Activated naive CD8-positive, alpha-beta T cell treated with anti-CD3 and anti-CD28 coated beads, Interleukin-2, amount 10 ng/mL, durations not matched to agents 7 days and 5 days (primary cell): Measurements from ENCODE around the gene COIL. TPM values are rescaled to one million over a fixed set of nuclear protein-coding genes. Genes with fewer than 3 reads are reported as not detected.
"Not testable (repeated sequence)": the region's sequence is repeated elsewhere in the genome, so short reads cannot be mapped to it uniquely, and the experiment has no call there.

Experiments used
- ATAC-seq: fragments of 150-1000 bp; cut with Tn5 transposase; one replicate; pipeline ENCODE4 v1.10.0; 2021; ENCODE audit warnings: low read depth, moderate library complexity
- POLR2A ChIA-PET: fragments of 350-600 bp; sonication (Branson Sonifier 250); formaldehyde crosslinking; loops from one replicate; lab custom pipeline; 2021; ENCODE audit warnings: antibody characterized with exemption; lab: Charles Lee
- DNase-seq: peaks from one replicate; pipeline ENCODE4 v3.0.0; 2021
- H3K27ac Mint-ChIP-seq: one replicate; pipeline ENCODE4 v1.8.0; 2022; ENCODE audit warnings: mild to moderate bottlenecking, mixed read lengths
- H3K27me3 Mint-ChIP-seq: one replicate; pipeline ENCODE4 v1.8.0; 2022; ENCODE audit warnings: mild to moderate bottlenecking, moderate library complexity, mixed read lengths
- H3K36me3 Mint-ChIP-seq: one replicate; pipeline ENCODE4 v1.8.0; 2021; ENCODE audit warnings: mild to moderate bottlenecking, mixed read lengths
- H3K4me1 Mint-ChIP-seq: one replicate; pipeline ENCODE4 v1.8.0; 2021; ENCODE audit warnings: mixed read lengths
- H3K4me3 Mint-ChIP-seq: one replicate; pipeline ENCODE4 v1.8.0; 2022; ENCODE audit warnings: mild to moderate bottlenecking, moderate library complexity, mixed read lengths
- H3K9me3 Mint-ChIP-seq: one replicate; pipeline ENCODE4 v1.8.0; 2021; ENCODE audit warnings: mixed read lengths
- total RNA-seq, 2 experiments: library from RNA; stranded (reverse); gene quantifications; one replicate each; pipeline ENCODE4 v1.2.3, GENCODE V29; 2021

COIL gene
- total RNA-seq, 2 experiments from 2014 or later, result 16.4 TPM

GRCh38 chr17:56988901-56989572 is 28.2 kb upstream of the COIL start:
- DNase-seq (no peak), ATAC-seq (no peak)
- no peaks in the 10 kb centered on the region for H3K27me3 Mint-ChIP-seq
- no peaks in the 10 kb centered on the region for H3K4me1 Mint-ChIP-seq
- no peak overlapping the region for H3K4me3 Mint-ChIP-seq
- peaks cover 1% of the 10 kb centered on the region for H3K36me3 Mint-ChIP-seq
- H3K27ac Mint-ChIP-seq, result no peak overlapping the region
- POLR2A ChIA-PET, result no interaction called here
- no peaks in the 10 kb centered on the region for H3K9me3 Mint-ChIP-seq

DNA sequence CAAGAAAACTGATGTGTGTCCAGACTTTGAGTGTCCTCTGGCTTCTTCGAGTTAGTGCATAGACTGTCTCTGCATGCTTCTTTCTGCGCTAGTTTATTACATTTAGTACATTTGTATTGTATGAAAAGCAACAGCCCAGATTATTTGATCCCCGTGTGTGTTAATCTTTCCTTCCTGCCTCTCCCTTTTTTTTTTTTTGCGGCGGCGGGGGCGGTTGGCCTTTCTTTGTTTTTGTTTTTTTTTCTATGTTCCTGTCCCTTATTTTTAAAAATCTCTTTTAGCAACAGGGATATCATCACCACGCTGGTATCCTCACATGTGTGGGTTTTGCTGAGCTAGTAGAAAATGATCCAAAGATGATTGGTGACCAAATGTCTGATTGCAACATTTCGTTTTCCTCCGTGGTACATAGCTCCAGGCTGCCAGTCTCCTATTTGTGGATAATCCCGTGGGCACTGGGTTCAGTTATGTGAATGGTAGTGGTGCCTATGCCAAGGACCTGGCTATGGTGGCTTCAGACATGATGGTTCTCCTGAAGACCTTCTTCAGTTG is 26.5 kb upstream of the COIL start:
- Mint-ChIP-seq H3K4me3 (no peak overlapping the region), H3K27me3 (no peaks in the 10 kb centered on the region), H3K9me3 (no peaks in the 10 kb centered on the region), H3K4me1 (no peaks in the 10 kb centered on the region), H3K36me3 (peaks cover 1% of the 10 kb centered on the region), H3K27ac (no peak overlapping the region)
- DNase-seq (no peak), ATAC-seq (no peak)
- POLR2A ChIA-PET, result no interaction called here

DNA sequence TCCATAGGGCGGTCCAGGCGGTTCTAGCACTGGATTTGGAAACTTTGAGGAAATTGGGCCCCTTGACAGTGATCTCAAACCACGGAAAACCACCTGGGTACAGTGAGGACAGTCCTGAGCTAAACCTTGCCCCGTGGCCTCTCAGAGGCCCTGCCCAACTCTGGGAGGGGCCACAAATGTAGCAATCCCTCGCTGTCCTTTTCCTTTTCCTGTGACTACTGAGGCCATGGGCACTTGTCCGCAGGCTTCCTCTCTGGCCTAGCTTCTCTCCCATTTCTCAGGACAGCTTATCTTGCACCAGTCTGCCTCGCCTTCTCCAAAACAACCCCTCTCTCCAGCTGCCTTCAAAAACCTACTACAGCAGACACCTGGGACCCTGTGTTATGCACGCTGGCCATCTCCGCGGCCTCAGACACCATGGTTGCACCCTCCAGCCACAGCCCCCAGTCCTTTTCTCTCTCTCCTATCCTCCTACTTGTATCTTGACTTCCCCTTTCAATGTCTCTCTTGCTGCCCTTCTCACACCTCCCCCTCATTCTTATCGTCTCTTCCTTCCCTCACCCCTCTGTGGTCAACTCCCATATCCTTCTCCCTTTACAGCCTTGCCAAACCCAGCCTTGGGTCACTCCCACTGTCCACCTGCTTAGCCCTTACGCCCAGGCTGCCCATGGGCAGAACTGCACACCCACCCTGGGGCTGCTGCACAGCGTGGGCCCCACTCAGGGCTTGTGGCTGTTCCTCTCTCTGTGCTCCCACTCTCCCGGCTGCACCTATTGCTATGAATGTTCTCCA is 24.7 kb upstream of the COIL start:
- DNase-seq, result no peak

DNA sequence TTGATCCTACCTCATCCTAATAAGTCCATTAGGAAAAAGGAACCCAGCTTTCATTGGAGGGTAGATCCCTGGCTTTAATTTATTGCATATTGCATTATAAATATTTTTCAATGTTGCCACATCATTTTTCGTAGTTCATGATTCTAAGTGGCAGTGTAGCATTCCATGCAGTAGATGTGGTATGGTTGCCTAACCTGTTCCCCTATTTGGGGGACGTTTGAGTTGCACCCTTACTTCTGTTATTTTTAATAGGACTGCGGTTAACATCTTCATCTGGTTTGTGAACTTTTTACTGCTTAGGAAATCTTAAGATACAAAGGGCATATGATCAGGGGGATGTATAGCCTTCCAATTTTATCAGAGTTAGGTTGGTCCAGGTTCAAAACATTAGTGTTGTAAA is 22.5 kb upstream of the COIL start:
- no peak overlapping the region for H3K4me3 Mint-ChIP-seq
- no peaks in the 10 kb centered on the region for H3K27me3 Mint-ChIP-seq
- no peak for ATAC-seq
- DNase-seq, result no peak
- peaks cover 10% of the 10 kb centered on the region for H3K4me1 Mint-ChIP-seq
- H3K36me3 Mint-ChIP-seq, result peaks cover 1% of the 10 kb centered on the region
- POLR2A ChIA-PET, result no interaction called here
- no peaks in the 10 kb centered on the region for H3K9me3 Mint-ChIP-seq
- H3K27ac Mint-ChIP-seq, result no peak overlapping the region

More for the DNA sequence above, 24.7 kb upstream of the COIL start:
- Mint-ChIP-seq H3K4me3 (no peak overlapping the region), H3K36me3 (peaks cover 1% of the 10 kb centered on the region), H3K9me3 (no peaks in the 10 kb centered on the region), H3K4me1 (peaks cover 1% of the 10 kb centered on the region), H3K27me3 (no peaks in the 10 kb centered on the region), H3K27ac (no peak overlapping the region)
- POLR2A ChIA-PET, result interaction anchor here (0.8 kb wide), 1 partner anchor 50 kb away, joined by 3 read pairs; no protein-coding TSS in a partner anchor
- ATAC-seq, result no peak

DNA sequence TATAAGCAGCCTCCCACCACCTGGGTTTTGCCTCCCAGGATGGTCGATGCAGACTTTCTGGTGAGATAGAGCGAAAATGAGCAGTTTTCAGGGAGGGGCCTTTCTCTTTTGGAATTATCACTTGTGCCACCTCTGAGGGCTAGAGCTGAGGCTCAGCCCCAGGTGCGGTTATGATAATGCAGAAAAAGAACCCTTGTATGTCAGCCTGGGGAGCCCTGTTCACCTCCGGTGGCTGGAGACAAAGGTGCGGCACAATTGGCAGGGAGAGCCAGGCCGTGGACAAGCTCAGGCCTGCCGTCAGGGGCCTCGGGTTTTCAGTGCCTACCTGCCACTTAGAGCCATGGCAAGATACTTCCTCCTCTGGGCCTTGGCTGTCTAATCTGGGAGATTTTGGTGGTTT is 21.5 kb upstream of the COIL start:
- no peak overlapping the region for H3K4me3 Mint-ChIP-seq
- ATAC-seq (no peak), DNase-seq (no peak)
- H3K4me1 Mint-ChIP-seq, result peaks cover 15% of the 10 kb centered on the region
- no peaks in the 10 kb centered on the region for H3K27me3 Mint-ChIP-seq
- H3K27ac Mint-ChIP-seq, result no peak overlapping the region
- peaks cover 1% of the 10 kb centered on the region for H3K36me3 Mint-ChIP-seq
- POLR2A ChIA-PET, result no interaction called here
- H3K9me3 Mint-ChIP-seq, result no peaks in the 10 kb centered on the region

- not testable (repeated sequence) for H3K27ac Mint-ChIP-seq, H3K36me3 Mint-ChIP-seq, DNase-seq, ATAC-seq, H3K4me3 Mint-ChIP-seq, H3K9me3 Mint-ChIP-seq
- POLR2A ChIA-PET, result interaction anchor here (0.7 kb wide), 1 partner anchor 136 kb away, joined by 4 read pairs; no protein-coding TSS in a partner anchor
- H3K27me3 Mint-ChIP-seq, result peaks cover 15% of the 10 kb centered on the region
- H3K4me1 Mint-ChIP-seq, result peaks cover 19% of the 10 kb centered on the region
These were observed 19.7 kb upstream of the COIL start for GRCh38 chr17:56980526-56980925.

DNA sequence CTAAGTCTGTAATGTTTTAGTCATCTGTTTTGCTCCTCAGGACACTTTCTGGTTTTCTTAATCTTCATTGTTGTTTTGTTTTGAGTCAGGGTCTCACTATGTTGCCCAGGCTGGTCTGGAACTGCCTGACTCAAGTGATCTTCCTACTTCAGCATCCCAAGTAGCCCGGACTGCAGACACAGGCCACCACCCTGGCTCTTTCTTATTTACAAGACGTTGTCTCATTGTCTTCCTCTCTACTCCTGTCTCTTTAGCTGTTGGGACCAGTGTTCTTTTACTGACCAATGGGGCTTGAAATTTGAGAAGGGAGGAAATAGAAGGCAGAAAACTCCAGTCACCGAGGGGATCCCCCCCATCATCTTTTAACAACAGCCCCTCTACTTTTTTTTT is 18.2 kb upstream of the COIL start:
- Mint-ChIP-seq H3K9me3 (no peaks in the 10 kb centered on the region), H3K4me3 (peak overlapping the region; percentile 83), H3K27me3 (peaks cover 26% of the 10 kb centered on the region), H3K27ac (peak overlapping the region; percentile 82), H3K36me3 (no peaks in the 10 kb centered on the region), H3K4me1 (peaks cover 19% of the 10 kb centered on the region)
- POLR2A ChIA-PET, result interaction anchor here (1.0 to 3.4 kb wide), 4 partner anchors 18 to 106 kb away, joined by 3 to 13 read pairs (median 9); partner anchors contain the start of genes AKAP1, COIL and TRIM25
- ATAC-seq (no peak), DNase-seq (no peak)

- H3K27me3 Mint-ChIP-seq, result peaks cover 26% of the 10 kb centered on the region
- DNase-seq (no peak), ATAC-seq (peak; percentile 30)
- peak overlapping the region; percentile 82 for H3K27ac Mint-ChIP-seq
- H3K4me1 Mint-ChIP-seq, result peaks cover 19% of the 10 kb centered on the region
- POLR2A ChIA-PET, result interaction anchor here (0.7 to 3.4 kb wide), 8 partner anchors 12 to 117 kb away, joined by 3 to 13 read pairs (median 6); partner anchors contain the start of genes AKAP1, COIL and TRIM25
- H3K4me3 Mint-ChIP-seq, result peak overlapping the region; percentile 83
- H3K9me3 Mint-ChIP-seq, result no peaks in the 10 kb centered on the region
- no peaks in the 10 kb centered on the region for H3K36me3 Mint-ChIP-seq
These were observed 17.7 kb upstream of the COIL start for GRCh38 chr17:56978441-56979090.

DNA sequence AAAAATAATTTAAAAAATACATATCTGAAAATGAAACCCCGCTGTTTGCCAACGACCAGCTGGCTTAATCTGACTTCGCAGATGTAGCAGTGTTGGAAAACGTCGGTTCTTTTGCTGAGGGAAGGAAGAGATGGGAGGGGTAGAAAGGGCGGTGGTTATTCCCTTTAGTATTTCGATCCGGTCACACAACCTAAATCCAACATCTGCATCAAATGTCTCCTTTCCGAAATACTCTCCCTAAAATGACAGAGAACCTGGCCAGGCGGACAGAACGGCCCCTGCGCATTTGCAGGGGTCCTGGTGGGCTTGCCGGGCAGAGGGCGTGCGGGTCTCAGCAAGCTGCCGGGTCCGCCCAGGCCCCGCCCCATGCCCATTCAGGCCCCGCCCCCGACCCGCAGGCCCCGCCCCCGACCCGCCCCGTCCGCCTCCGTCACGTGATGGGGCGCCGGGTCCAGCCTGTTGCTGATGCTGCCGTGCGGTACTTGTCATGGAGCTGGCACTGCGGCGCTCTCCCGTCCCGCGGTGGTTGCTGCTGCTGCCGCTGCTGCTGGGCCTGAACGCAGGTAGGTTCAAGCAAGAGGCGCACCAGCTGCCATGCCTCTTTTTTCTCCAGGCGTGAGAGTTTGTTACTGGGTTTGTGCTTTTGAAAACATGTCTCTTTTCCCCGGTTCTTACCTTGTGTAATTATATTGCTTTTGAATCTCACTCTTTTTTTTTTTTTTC is 17.0 kb upstream of the COIL start, which contains the start of gene SCPEP1:
Gene SCPEP1 (plus strand): TSS at position 459 of the 723 bp plus-strand sequence. CDS start 29 bp downstream, at position 488.
- DNase-seq, result peak; percentile 81
- H3K4me3 Mint-ChIP-seq, result peak within 1 kb of the TSS; percentile 83
- no peaks in the 10 kb centered on the region for H3K36me3 Mint-ChIP-seq
- peak within 1 kb of the TSS; percentile 82 for H3K27ac Mint-ChIP-seq
- peaks cover 26% of the 10 kb centered on the region for H3K27me3 Mint-ChIP-seq
- peaks cover 19% of the 10 kb centered on the region for H3K4me1 Mint-ChIP-seq
- ATAC-seq, result peak; percentile 94
- no peaks in the 10 kb centered on the region for H3K9me3 Mint-ChIP-seq
- POLR2A ChIA-PET, result interaction anchor here (0.7 to 3.4 kb wide), 9 partner anchors 11 to 118 kb away, joined by 3 to 13 read pairs (median 4); partner anchors contain the start of genes AKAP1, COIL and TRIM25

- POLR2A ChIA-PET, result interaction anchor here (1.0 to 3.4 kb wide), 4 partner anchors 10 to 108 kb away, joined by 3 to 13 read pairs (median 7); partner anchors contain the start of genes AKAP1 and TRIM25
- Mint-ChIP-seq H3K27ac (peak overlapping the region; percentile 24), H3K4me3 (peak overlapping the region; percentile 69), H3K36me3 (no peaks in the 10 kb centered on the region), H3K27me3 (peaks cover 26% of the 10 kb centered on the region), H3K4me1 (peaks cover 18% of the 10 kb centered on the region), H3K9me3 (no peaks in the 10 kb centered on the region)
- no peak for ATAC-seq
- no peak for DNase-seq
These were observed 16.2 kb upstream of the COIL start for GRCh38 chr17:56976941-56977608.

GRCh38 chr17:56975656-56976055 is 14.8 kb upstream of the COIL start:
- H3K27me3 Mint-ChIP-seq, result peaks cover 31% of the 10 kb centered on the region
- no peak for ATAC-seq

DNA sequence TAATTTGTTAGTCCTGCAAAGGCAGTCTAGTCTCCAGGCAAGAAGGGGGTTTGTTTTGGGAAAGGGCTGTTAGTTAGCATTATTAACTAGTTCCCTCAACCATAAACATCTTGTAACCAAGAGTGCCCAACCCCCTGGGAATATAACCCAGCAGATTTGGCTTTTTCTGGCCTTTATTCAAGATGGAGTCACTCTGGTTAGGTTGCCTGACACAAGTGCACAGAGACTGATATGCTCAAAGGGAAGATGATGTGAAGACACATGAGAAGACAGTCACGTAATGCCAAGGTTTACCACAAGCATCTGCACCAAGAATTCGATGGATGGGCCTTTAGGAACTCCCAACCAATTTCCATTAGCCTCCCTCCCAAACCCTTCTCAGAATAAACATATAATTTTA is 13.2 kb upstream of the COIL start:
- Mint-ChIP-seq H3K9me3 (peaks cover 2% of the 10 kb centered on the region), H3K36me3 (no peaks in the 10 kb centered on the region), H3K4me1 (peaks cover 16% of the 10 kb centered on the region), H3K27me3 (peaks cover 45% of the 10 kb centered on the region), H3K27ac (no peak overlapping the region), H3K4me3 (no peak overlapping the region)
- DNase-seq (no peak), ATAC-seq (no peak)
- POLR2A ChIA-PET, result no interaction called here

More at GRCh38 chr17:56975656-56976055, 14.8 kb upstream of the COIL start:
- H3K4me1 Mint-ChIP-seq, result peaks cover 18% of the 10 kb centered on the region
- no peaks in the 10 kb centered on the region for H3K36me3 Mint-ChIP-seq
- DNase-seq, result no peak
- POLR2A ChIA-PET, result interaction anchor here (3.4 kb wide), 1 partner anchor 110 kb away, joined by 13 read pairs; the partner anchor contains the start of gene AKAP1
- no peak overlapping the region for H3K4me3 Mint-ChIP-seq
- peaks cover 2% of the 10 kb centered on the region for H3K9me3 Mint-ChIP-seq
- no peak overlapping the region for H3K27ac Mint-ChIP-seq
